Keratinocyte (primary cell): ENCODE data around the gene STRN4. TPM values are rescaled to one million over a fixed set of nuclear protein-coding genes. Genes with fewer than 3 reads are reported as not detected.

Source experiments
- DNase-seq: peaks from one replicate; pipeline ENCODE4 v3.0.0-alpha.2; 2011; ENCODE audit warnings: low read depth, missing footprints, low spot score
- FAIRE-seq: peaks from 2 replicates; lab custom pipeline; 2011; peaks lifted over from hg19 to GRCh38; lab: Jason Lieb, UNC
- H2AFZ ChIP-seq: 2 replicates; pipeline ENCODE4 v1.6.0; 2012; ENCODE audit warnings: low read length, control low read depth, inconsistent platforms; ENCODE audit not compliant: control insufficient read depth
- H3K27ac ChIP-seq: 2 replicates; pipeline ENCODE4 v1.5.1; 2011; ENCODE audit warnings: low read length; ENCODE audit not compliant: control insufficient read depth, insufficient read depth
- H3K27me3 ChIP-seq: 3 replicates; pipeline ENCODE4 v1.6.0; 2011; ENCODE audit warnings: low read length; ENCODE audit not compliant: control insufficient read depth, insufficient read depth; ENCODE audit errors: extremely low read depth
- H3K36me3 ChIP-seq, 2 experiments: 2 replicates in 1 of 2; 3 replicates in 1 of 2; pipeline ENCODE4 v1.5.1; 2011; ENCODE audit warnings: low read length in 2 of 2, mild to moderate bottlenecking in 1 of 2; ENCODE audit not compliant: control insufficient read depth in 2 of 2, insufficient read depth in 2 of 2; ENCODE audit errors: extremely low read depth in 1 of 2
- H3K4me1 ChIP-seq: 3 replicates; pipeline ENCODE4 v1.5.1; 2011; ENCODE audit warnings: low read length; ENCODE audit not compliant: control insufficient read depth, insufficient read depth; ENCODE audit errors: extremely low read depth
- H3K4me2 ChIP-seq: 3 replicates; pipeline ENCODE4 v1.6.0; 2011; ENCODE audit warnings: low read depth, low read length; ENCODE audit not compliant: control insufficient read depth, insufficient read depth; ENCODE audit errors: extremely low read depth
- H3K4me3 ChIP-seq, 3 experiments: fragments of 200-600 bp in 1 of 3; sonication (generic) in 1 of 3; 2 replicates in 2 of 3; 3 replicates in 1 of 3; pipeline ENCODE4 v1.5.1; 2011 to 2016; ENCODE audit warnings: low read length in 3 of 3, mild to moderate bottlenecking in 3 of 3, control low read depth in 2 of 3, inconsistent platforms in 1 of 3, low read depth in 1 of 3, mixed read lengths in 1 of 3, mixed run types in 1 of 3, moderate library complexity in 1 of 3; ENCODE audit not compliant: control insufficient read depth in 2 of 3, insufficient read depth in 2 of 3; ENCODE audit errors: extremely low read depth in 1 of 3
- H3K79me2 ChIP-seq: 2 replicates; pipeline ENCODE4 v1.6.0; 2012; ENCODE audit warnings: low read length; ENCODE audit not compliant: control insufficient read depth, insufficient read depth
- H3K9ac ChIP-seq: 3 replicates; pipeline ENCODE4 v1.6.0; 2011; ENCODE audit warnings: low read length; ENCODE audit not compliant: control insufficient read depth, insufficient read depth; ENCODE audit errors: extremely low read depth
- H3K9me1 ChIP-seq: 3 replicates; pipeline ENCODE4 v1.6.0; 2011; ENCODE audit warnings: low read length; ENCODE audit not compliant: control insufficient read depth, insufficient read depth; ENCODE audit errors: extremely low read depth
- H3K9me3 ChIP-seq: 2 replicates; pipeline ENCODE4 v1.5.1; 2012; ENCODE audit warnings: low read depth, low read length; ENCODE audit not compliant: control insufficient read depth
- H4K20me1 ChIP-seq: 3 replicates; pipeline ENCODE4 v1.6.0; 2011; ENCODE audit warnings: low read length; ENCODE audit not compliant: control insufficient read depth, insufficient read depth; ENCODE audit errors: extremely low read depth
- CTCF ChIP-seq, 3 experiments: IDR thresholded peaks in 1 of 3; conservative IDR thresholded peaks in 1 of 3; optimal IDR thresholded peaks in 1 of 3; 2 replicates in 2 of 3; 3 replicates in 1 of 3; pipeline versions ENCODE3 to v1.5.1; 2011; ENCODE audit warnings: low read length in 3 of 3, mild to moderate bottlenecking in 3 of 3, moderate library complexity in 2 of 3, control low read depth in 1 of 3, inconsistent platforms in 1 of 3; ENCODE audit not compliant: insufficient read depth in 2 of 3; ENCODE audit errors: extremely low read depth in 1 of 3
- EZH2 ChIP-seq: IDR thresholded peaks from one replicate; pipeline ENCODE4 v1.6.1; 2012; ENCODE audit warnings: inconsistent platforms, mild to moderate bottlenecking, low read length, moderate library complexity
- dilution Hi-C: fragments of 300-500 bp; cut with MboI; formaldehyde crosslinking; loops from one replicate; pipeline ENCODE4 v1.7.0; 2020; ENCODE audit warnings: low sequenced_read_pairs; ENCODE audit not compliant: extremely low pct_ligation_motif_present
- polyA plus RNA-seq, 5 experiments: library from polyadenylated mRNA; depleted of rRNA in 3 of 5; stranded (reverse) in 3 of 5; stranded (forward) in 1 of 5; unstranded in 1 of 5; fragments of >200 nt; gene quantifications; 1 replicate in 1 of 5; 2 replicates in 3 of 5; 3 replicates in 1 of 5; pipeline versions ENCODE4 v1.2.1 to v1.2.3, GENCODE V29; 2011 to 2012; ENCODE audit warnings: missing spikeins in 2 of 5, low read depth in 1 of 5, low replicate concordance in 1 of 5

The STRN4 gene
- polyA plus RNA-seq, 1 donor (not counting 4 experiments of a cell fraction or from before 2014, with no cell fraction given), result 37.3 TPM

DNA sequence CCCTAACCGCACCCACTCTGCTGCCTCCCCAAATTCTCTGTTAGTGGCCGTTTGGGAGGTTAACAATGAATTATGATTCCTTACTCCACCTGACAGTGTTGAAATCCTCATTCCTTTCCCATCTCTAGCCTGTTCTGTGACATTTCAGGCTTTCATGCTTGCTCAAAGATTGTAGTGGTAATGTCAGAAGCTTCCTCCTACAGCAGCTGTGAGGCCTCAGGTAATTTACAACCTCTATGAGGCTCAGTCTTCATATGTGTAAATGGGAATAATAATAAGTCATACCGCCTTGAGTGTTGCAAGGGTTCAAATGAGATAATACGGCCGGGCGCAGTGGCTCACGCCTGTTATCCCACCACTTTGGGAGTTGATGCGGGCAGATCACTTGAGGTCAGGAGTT is 43.1 kb upstream of the STRN4 start:
- Histone ChIP-seq H3K4me2 (no peak overlapping the region), H3K4me3 (no peak overlapping the region), H4K20me1 (no peaks in the 10 kb centered on the region), H3K9me1 (no peaks in the 10 kb centered on the region), H3K79me2 (peaks cover 38% of the 10 kb centered on the region), H3K9ac (no peak overlapping the region), H3K4me1 (peaks cover 24% of the 10 kb centered on the region), H3K36me3 (peaks cover 0 to 18% of the 10 kb centered on the region in 2 experiments), H3K27ac (no peak overlapping the region), H3K27me3 (no peaks in the 10 kb centered on the region), H2AFZ (no peak overlapping the region), H3K9me3 (no peaks in the 10 kb centered on the region)
- DNase-seq (no peak), FAIRE-seq (no peak)
- TF ChIP-seq EZH2, result no peak
- TF ChIP-seq CTCF (optimal IDR thresholded peaks at IDR 0.05 in 1 of 3, IDR thresholded peaks at IDR 0.05 in 1 of 3, conservative IDR thresholded peaks at IDR 0.05 in 1 of 3; ENCODE audit: extremely low read depth in 1 of 3, insufficient read depth in 2 of 3, low read length in 3 of 3), result no peak
- dilution Hi-C loops, result no loop called here

DNA sequence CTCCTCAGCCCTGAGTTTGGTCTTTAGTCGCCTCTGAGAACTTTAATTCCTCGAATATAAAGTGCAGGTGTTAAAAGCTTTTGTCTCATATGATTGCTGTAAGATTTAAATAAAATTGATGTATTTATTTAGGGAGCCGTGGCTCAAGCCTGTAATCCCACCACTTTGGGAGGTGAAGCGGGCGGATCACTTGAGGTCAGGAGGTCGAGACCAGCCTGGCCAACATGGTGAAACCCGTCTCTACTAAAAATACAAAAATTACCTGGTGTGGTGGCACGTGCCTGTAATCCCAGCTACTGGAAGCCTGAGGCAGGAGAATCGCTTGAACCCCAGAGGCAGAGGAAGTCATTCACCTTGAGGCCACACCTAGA is 42.7 kb upstream of the STRN4 start:
- DNase-seq, result no peak
- Histone ChIP-seq H3K9ac (no peak overlapping the region), H3K36me3 (peaks cover 0 to 22% of the 10 kb centered on the region in 2 experiments), H3K4me2 (no peak overlapping the region), H3K27ac (no peak overlapping the region), H2AFZ (no peak overlapping the region), H4K20me1 (no peaks in the 10 kb centered on the region), H3K9me3 (no peaks in the 10 kb centered on the region), H3K4me3 (no peak overlapping the region), H3K4me1 (peaks cover 28% of the 10 kb centered on the region), H3K9me1 (no peaks in the 10 kb centered on the region), H3K27me3 (no peaks in the 10 kb centered on the region), H3K79me2 (peaks cover 43% of the 10 kb centered on the region)
- dilution Hi-C loops, result no loop called here
- no peak for FAIRE-seq
- no peak for TF ChIP-seq CTCF (optimal IDR thresholded peaks at IDR 0.05 in 1 of 3, IDR thresholded peaks at IDR 0.05 in 1 of 3, conservative IDR thresholded peaks at IDR 0.05 in 1 of 3; ENCODE audit: extremely low read depth in 1 of 3, insufficient read depth in 2 of 3, low read length in 3 of 3)
- TF ChIP-seq EZH2, result no peak
